Activated CD4-positive, alpha-beta T cell treated with anti-CD3 and anti-CD28 coated beads, Interleukin-2, Interleukin-4, amounts not matched to agents 100 ng/mL and 50 ng/mL, durations not matched to agents 16 hours and 8 hours (primary cell): ENCODE results near the gene TANC1.

Experiments used
- DNase-seq: peaks from one replicate; pipeline ENCODE4 v3.0.0-alpha.2; 2020; ENCODE audit warnings: low spot score

The TANC1 gene

DNA sequence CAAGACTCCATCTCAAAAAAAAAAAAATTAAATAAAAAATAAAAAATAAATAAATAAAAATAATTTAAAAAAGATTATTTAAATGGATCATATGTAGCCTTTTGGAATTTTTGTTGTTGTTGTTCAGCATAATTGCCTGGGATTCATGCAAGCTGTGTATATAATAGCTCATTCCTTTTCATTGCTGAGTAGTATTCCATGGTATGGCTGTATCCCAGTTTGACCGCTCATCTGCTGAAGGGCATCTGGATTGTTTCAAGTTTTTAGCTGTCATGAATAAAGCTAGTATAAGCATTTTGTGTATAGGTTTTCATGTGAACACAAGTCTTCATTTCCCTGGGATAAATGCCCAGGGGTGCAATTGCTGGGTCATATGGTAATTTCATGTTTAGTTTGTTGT lies 6.4 kb upstream of the TANC1 start:
- no peak for DNase-seq

DNA sequence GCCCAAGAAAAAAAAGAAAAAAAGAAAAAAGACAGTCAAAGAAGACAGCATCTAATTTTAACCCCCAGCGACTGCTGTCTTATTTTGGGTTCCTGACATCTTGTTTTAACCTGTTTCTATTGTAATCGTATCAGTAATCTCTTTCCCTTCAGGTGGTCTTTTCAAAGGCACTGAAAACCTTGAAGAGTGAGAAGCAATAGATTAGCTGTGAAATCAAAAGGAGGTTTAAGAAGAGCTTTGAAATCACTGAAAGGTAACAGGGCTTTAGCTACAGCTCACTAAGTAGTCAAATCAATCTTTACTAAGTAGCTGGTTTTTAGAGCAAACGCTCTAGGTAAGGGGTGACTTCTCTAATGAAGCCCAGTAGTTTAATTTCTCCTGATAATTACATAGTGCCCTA lies 5.4 kb upstream of the TANC1 start:
- no peak for DNase-seq

DNA sequence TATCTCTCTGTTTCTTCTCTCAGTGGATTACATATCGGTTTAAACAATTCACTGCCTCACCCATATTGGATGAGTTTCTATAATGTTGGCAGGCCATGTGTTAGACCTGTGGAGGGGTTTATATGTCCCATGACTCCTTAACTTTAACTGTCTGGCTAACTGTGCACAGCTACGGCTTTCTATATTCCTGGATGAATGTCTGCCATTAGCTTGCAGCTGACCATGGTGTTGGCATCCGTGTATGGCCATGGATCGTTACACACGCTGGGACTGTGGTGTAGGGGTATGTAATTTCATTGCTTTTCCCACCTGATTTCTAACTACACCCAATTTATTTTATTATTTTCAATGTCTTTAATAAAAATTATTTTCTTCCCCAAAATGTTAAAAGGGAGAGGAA lies 3.3 kb upstream of the TANC1 start:
- DNase-seq, result no peak

DNA sequence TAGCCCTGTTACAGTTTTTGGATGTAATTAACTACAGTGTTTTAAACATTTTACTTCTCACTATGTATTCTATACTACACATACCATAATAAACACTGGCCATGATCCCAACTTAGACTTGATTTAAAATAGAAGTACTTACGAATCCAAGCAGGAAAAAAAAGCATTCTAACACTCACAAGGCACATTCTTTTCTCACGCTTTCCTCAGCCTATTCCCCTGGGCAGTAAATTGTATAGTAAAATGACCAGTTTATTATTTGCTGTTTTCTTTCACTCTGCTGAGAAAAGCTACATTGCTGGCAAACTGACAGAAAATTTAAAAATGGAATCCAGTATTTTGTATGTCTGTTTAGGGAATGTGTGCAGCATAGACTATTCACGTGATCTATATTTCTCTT lies 2.8 kb upstream of the TANC1 start:
- no peak for DNase-seq

DNA sequence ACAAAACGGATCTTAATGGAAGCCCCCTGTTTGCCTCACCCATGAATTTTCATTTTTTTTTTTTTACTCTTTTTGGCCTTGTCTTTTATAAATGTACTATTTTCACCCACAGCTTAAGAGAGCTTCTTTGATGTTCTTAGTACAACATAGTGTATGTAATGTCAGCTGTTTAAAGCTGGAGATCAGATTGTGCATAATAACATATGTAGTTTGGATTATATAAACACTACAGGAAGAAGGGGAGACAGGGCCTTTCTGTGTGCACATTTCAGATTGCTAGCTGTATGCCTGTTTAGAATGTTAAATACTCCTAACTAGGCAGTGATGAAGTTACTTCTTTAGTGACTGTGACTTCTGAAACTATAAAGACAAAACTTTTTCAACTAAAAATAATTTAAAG lies 2.1 kb upstream of the TANC1 start:
- DNase-seq, result no peak

DNA sequence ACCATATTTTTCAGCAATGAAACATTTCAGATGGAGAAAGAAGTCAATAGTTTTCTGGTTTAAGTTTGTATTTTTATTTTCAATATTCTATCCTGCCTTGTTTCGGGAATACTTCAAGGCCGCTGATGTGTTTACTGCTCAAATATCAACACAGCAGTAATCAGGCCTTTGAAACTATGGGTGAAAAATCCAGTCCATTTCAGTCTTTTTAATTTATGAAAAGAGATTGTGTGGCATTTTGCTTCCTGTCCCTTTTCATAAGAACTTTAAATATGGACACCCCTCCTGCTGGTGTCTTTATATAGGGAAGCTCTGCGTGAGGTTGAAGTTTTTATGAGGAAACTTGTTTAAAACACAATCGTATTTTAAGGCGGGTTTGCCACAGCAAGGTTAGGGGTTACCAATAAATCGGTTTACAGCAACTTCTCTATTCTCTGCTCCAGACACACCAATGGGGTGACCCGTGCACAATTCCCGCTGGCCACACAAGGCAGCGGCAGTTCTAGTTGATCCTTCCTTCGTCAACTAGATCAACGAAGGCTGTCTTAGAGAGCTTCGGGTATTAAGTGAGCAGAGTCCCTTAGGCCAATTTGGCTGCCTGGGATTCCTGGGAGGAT lies 1.2 kb upstream of the TANC1 start:
- no peak for DNase-seq

DNA sequence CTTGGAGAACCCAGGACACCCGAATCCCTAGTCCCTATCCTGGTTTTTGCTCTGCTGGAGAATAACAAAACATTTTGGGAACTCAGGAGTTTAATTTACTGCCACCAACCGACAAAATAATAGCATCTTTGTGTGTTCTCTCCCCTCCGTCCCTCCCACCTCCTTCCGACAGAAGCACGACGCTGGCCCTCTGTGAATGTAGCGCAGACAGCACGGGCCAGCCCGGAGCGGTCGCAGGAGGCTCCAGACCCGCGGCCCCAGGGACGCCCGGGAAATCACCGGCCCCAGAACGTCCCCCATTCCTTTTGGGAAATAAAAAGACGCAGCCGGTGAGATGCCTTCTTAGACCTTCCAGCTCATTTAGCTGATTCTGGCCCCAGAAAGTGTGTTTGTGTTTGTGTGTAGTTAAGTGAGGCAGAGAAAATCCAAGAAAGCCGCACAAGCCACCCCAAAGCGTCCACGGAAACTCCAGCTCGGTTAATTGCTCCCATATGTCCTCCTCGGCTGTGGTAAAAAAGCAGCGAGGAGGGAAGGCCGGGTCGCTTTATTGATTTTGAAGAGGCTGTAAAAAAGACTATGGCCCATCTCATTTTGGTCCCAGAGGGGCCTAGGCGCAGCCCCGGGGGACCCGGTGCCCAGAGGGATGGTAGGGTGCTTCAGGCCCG lies 577 bp upstream of the TANC1 start:
- DNase-seq, result no peak

DNA sequence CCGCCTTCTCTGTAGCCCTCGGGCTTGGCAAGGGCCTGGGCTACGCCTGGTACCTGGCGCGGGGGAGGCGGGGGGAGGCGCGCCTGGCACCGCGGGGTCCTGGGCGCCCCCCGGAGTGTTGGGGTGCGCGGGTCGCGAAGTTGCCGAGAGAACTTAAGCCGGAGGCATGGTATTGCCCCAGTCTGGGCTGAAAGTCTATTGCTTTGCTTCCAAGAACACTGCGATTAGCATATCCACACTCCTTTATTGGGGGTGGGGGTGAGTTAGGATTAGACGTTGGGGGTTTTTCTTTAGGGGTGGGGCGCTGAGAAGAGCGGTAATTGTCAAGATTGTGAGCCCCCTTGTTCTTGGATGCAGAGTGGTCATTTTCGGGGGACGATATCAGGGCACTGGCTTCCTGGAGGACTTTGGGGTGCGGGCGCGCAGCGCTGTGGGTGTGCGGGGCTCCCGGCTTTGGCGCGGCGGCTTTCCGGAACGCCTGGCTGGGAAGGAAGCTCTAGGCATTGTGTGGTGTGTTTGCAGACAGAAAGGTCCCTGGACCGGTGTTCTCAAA lies 798 bp downstream of the TANC1 start:
- no peak for DNase-seq

DNA sequence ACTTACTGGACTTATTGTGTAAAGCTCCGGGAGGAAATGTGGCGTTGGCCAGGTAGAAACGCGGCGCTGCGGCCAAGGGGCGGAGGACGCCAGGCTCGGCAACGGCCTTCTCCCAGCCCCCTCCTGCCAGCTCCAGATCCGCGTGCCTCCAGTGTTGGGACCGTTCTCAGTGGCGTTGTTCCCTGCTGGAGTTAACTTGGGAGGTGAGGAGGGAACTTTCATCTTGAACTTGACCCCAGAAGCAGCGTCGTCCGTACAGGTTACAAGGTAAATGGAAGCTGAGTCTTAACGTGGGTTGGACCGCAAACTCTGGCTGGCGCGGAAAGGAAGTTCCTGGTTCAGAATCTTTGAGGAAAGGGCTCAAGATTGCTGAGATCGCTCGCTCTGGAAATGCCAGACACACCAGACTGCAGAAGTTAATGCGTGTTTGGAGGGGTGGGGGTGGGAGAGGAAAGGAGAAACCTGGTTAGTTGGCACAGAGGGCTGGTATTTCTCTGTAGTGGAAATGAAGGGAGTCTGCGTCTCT lies 1.3 kb downstream of the TANC1 start:
- no peak for DNase-seq

DNA sequence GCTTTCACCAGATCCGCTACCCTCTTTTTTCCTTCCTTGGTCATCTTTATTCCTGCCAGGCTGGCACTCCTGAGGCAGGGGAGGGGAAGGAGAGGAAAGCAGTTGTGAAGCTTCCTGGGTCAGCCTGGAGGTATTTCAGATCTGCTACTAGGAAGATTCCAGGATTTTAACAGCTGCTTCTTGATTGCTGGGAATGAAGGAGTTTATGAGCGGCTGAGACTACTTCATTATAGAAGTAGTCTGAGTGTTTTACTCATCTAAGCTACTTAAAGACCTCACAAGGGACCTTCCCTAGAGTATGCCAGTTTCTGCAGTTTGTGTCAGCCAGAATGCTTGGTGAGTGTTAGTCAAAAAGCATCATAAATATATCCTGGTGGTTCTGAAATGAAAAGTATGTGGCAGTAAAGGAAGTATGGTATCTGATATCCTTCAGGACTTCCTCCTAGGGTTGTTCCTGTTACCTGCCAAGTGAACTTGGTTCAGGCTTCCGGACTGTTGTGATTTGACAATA lies 1.9 kb downstream of the TANC1 start:
- no peak for DNase-seq

DNA sequence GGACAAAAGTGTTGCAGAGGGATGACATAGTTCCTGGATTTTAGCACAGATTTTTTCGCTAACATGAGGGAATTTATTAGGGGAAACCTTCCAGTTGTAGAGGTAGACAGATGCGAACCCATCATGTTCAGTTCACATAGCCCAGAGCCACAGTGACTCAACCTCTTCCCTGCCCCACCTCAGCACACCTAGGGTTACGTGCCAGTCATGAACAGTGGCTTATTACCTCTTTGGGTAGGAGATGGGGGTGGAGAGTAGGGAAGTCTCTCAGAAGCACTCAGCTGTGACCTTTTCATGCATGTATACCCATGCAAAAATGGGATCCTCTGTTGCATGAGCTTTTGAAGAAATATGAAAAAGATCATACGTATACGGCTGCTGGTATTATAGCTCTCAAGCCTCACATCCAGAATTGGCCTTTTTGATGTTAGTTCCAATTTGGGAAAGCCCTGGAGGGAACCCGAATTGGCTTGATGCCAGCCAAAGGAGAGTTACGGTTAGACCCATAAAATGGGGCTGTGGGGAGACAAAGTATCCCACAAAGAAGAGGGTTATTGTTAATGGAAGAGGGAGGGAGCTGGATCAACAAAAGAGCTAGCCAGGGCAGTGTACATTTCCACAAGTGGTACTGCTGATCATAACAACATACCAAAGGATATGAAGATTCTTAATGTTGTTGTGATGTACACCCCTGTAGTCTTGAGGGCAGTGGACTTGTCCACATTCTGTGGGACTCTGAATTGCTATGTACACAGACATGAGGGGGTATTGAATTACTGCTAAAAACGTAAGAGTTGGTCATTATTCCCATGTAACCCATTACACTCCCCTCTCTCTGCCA lies 4.9 kb downstream of the TANC1 start:
- DNase-seq, result no peak

DNA sequence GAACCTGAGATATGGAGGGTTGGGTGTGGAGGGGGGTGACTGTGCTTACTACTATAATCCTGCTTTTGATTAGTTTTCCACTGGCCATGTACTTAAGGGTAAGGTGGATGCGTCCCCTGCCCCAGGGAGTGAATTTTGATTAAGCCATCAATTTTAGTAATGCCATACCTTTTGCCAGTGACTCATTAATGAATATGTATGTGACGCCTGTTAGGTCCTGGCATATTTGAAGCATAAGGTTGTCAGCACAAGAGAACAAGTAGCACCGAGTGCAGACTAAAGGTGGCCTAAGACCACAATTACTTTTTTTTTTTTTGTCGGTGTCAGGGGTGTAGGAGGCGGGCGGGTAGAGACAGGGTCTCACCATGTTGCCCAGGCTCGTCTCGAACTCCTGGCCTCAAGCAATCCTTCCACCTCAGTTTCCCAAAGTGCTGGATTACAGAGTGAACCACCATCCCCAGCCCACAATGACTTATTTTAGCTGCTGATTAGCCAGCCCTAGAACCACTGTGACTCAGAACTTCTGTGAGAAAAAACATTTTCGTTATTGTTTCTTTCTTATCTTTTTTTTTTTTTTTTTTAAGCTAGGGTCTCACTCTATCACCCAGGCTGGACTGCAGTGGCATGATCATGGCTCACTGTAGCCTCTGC lies 7.0 kb downstream of the TANC1 start:
- no peak for DNase-seq

DNA sequence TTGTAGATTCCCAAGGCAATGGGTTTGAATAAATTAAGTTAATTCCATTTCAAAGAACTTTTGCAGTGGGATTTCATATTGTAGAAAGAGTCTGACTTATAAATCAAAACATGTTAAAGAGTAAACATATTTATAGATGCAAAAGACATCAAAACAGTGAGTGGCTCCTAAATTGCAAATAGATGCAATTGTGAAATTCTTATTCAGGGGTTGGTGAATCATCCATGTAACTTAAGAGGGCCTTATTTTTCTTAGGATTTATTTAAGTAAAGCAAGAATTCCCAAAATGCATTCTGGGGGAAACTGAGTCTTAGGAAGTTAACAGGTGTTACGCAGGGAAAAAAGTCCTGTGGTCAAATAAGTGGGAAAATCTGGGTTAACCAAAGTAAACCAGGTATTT lies 11.3 kb downstream of the TANC1 start:
- no peak for DNase-seq

DNA sequence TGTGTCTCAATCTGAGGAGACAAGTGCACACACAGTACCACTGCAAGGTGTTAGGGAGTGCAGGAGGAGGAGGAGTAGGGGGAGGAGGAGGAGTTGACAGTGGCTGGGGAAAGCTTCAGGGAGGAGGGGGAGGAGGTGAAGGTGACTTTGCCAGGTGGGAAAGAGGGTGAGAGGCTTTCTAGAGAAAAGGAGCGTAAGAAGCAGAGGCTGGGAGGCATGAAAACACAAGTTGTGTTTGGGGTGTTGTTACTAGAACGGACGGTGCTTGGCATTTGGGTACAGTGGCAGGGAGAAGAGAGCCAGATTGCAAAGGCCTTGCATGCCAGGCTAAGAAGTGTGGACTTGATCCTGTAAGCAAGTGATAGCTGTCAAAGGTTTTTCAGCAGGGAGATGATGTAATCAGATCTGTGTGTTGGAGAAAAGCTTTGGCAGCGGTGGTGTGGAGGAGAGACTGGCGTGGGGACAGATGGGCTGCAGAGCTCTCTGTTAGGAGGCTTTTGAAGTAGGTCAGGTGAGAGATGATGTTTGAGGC lies 16.2 kb downstream of the TANC1 start:
- DNase-seq, result no peak

DNA sequence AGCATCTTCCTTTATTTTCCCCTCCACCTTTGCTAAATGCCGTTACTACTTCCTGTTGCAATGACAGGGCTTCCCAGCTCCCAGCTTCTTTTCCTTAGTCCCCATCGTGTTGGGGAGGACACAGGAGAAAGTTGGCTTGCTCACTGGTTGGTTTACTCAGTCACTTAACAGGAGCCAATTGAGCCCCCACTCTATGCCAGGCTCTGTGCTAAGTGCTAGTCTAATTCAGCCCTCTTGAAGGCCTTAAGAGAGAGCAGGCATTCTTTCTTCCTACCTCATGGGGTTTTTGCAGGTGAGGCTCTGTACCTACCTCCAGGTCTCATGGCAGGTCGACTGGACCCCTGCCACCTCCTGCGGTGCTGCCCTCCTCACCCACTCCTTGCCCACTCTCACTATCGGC lies 20.1 kb downstream of the TANC1 start:
- no peak for DNase-seq

DNA sequence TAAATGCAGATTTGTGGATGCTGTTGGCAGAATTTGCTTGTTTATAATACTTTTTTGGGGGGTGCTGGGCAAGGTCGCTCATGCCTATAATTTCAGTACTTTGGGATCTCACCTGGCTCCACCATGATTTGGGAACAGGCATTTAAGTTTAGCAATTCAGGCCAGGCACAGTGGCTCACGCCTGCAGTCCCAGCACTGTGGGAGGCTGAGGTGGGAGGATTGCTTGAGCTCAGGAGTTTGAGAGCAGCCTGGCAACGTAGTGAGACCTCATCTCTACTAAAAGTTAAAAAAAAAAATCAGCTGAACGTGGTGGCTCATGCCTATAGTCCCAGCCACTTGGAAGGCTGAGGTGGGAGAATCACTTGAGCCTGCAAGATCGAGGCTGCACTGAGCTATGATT lies 20.7 kb downstream of the TANC1 start:
- no peak for DNase-seq

DNA sequence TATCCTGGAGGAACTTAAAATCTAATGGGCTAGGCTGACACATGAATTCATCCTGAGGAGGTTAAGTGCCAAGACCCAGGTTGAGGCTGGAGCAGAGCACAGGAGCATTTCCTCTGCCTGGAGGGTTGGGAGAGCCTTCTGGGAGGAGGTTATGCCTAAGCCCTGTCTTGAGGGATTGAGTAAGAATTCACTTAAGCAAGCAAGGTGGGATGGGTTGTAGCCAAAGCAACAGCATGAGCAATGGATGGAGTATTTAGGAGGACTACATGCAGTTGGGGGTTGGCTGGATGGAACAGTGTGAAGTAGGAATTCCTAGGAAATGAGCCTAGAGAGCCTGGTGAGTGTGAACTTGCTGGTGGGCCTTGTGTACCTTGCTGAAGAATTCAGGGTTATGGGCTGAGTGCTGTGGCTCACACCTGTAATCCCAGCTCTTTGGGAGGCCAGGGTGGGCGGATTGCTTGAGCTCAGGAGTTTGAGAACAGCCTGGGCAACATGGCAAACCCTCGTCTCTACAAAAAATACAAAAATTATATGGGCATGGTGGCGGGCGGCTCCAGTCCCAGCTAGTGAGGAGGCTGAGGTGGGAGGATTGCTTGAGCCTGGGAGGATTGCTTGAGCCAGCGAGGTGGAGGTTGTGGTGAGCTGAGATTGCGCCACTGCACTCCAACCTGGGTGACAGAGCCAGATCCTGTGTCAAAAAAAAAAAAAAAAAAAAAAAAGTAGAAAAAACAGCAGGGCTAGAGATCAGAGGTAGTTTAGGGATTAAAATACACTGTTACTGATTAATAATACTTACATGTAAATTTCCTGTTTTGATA lies 22.2 kb downstream of the TANC1 start:
- DNase-seq, result no peak

DNA sequence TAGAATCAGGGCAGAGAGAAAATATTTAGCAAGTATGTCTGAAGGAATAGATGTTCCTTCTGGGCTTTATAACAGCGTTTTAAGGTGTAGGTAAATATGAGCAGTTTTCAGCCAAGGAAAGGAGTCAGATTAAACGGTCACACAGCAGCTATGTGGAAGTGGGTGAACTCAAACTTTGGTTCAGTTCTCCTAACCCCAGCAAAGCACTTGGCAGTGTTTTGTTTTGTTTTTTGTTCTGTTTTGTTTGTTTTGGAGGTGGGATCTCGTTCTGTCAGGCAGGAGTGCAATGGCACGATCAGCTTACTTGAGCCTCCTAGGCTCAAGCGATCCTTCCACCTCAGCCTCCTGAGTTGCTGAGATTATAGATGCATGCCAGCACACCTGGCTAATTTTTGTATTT lies 24.6 kb downstream of the TANC1 start:
- DNase-seq, result no peak

DNA sequence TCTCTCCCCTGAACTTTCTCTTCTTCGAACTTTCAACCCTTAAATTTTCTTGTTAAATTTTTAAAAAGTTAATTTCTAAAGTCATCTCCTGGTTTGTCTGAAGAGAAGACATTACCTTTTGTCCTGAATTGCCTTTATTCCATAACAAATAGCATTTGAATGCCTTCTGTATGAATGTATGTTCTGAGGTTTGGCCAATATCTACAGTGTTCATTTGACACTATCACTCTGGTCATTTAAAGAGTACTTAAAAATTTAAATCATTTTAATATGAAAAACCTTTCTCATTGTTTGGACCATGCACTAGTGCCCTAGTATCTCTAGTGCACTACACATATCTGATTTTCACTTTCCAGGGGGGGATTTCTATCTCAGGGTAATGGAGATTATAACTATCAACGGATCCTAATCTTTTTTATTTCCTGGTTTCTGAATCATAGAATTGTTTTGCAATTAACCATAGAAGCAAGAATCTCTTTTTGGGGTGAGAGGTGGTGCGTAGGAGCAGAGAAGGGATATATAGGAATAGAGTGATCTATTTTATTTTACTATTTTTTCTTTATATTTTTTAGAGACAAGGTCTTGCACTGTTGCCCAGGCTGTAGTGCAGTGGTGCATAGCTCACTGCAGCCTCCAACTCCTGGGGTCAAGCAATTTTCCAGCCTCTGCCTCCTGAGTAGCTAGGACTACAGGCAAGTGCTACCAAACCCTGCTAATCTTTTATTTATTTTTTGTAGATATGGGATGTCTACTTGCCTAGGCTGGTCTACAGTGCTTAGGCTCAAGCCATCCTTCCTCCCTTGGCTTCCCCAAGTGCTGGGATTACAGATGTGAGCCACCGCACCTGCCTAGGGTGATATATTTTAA lies 25.5 kb downstream of the TANC1 start:
- DNase-seq, result no peak
